DOHH2 (cell line): ENCODE results near the gene IL1RN.

ENCODE experiments used
- H3F3A ChIP-seq: fragments of 200-600 bp; sonication (generic), shearing (Covaris generic); 2 replicates; pipeline ENCODE4 v1.6.0; 2016; ENCODE audit warnings: antibody characterized with exemption, mild to moderate bottlenecking; ENCODE audit not compliant: control insufficient read depth, insufficient read depth
- H3K27ac ChIP-seq: fragments of 200-600 bp; sonication (generic); 2 replicates; pipeline ENCODE4 v1.5.1; 2014; ENCODE audit warnings: low read depth, mild to moderate bottlenecking, low read length, moderate library complexity
- H3K27me3 ChIP-seq: fragments of 200-600 bp; sonication (generic); 2 replicates; pipeline ENCODE4 v1.6.1; 2014; ENCODE audit warnings: mild to moderate bottlenecking, low read length, mixed read lengths; ENCODE audit not compliant: control insufficient read depth
- H3K36me3 ChIP-seq: fragments of 200-600 bp; sonication (generic); 2 replicates; pipeline ENCODE4 v1.6.1; 2014; ENCODE audit warnings: mild to moderate bottlenecking, low read length, moderate library complexity, mixed read lengths; ENCODE audit not compliant: control insufficient read depth
- H3K4me1 ChIP-seq: fragments of 200-600 bp; sonication (generic); 2 replicates; pipeline ENCODE4 v1.6.1; 2014; ENCODE audit warnings: mild to moderate bottlenecking, low read length, mixed read lengths; ENCODE audit not compliant: control insufficient read depth
- H3K4me2 ChIP-seq: fragments of 200-600 bp; sonication (generic); 2 replicates; pipeline ENCODE4 v1.6.0; 2014; ENCODE audit warnings: mild to moderate bottlenecking, low read length, moderate library complexity
- H3K4me3 ChIP-seq: fragments of 200-600 bp; sonication (generic); 2 replicates; pipeline ENCODE4 v1.5.1; 2014; ENCODE audit warnings: mild to moderate bottlenecking, low read length, mixed read lengths
- H3K79me2 ChIP-seq: fragments of 200-600 bp; sonication (generic); 2 replicates; pipeline ENCODE4 v1.6.1; 2014; ENCODE audit warnings: mild to moderate bottlenecking, low read length, mixed read lengths; ENCODE audit not compliant: control insufficient read depth
- H3K9me2 ChIP-seq: fragments of 200-600 bp; sonication (generic); replicated peaks from 2 replicates; pipeline ENCODE4 v1.6.1; 2014; ENCODE audit warnings: mild to moderate bottlenecking, low read length, mixed read lengths; ENCODE audit not compliant: control insufficient read depth
- H3K9me3 ChIP-seq: fragments of 200-600 bp; sonication (generic); 2 replicates; pipeline ENCODE4 v1.6.1; 2014; ENCODE audit warnings: antibody characterized with exemption, low read length, mixed read lengths; ENCODE audit not compliant: control insufficient read depth, insufficient read depth
- H4K20me1 ChIP-seq: fragments of 200-600 bp; sonication (generic); 2 replicates; pipeline ENCODE4 v1.6.0; 2014; ENCODE audit warnings: low read depth, mild to moderate bottlenecking, antibody characterized with exemption, low read length, moderate library complexity; ENCODE audit not compliant: control insufficient read depth, insufficient read depth
- EZH2phosphoT487 ChIP-seq: fragments of 200-600 bp; sonication (generic); IDR thresholded peaks from 2 replicates; pipeline ENCODE4 v1.6.1; 2017; ENCODE audit warnings: borderline replicate concordance, mild to moderate bottlenecking, antibody characterized with exemption, low read length, moderate library complexity, mixed read lengths
- TF ChIP-seq, protein P1 (sequence below): fragments of 200-600 bp; sonication (generic); IDR thresholded peaks from one replicate; pipeline ENCODE4 v1.5.1; 2014; ENCODE audit warnings: antibody characterized with exemption, mild to moderate bottlenecking, low read depth, low read length; ENCODE audit not compliant: poor library complexity, severe bottlenecking

IL1RN gene

GRCh38 chr2:113181258-113182051 lies 54.1 kb downstream of the IL1RN start:
- Histone ChIP-seq H3K4me2 (no peak overlapping the region), H3K9me3 (no peaks in the 10 kb centered on the region), H4K20me1 (peaks cover 32% of the 10 kb centered on the region), H3K36me3 (peaks cover 94% of the 10 kb centered on the region), H3K27me3 (no peaks in the 10 kb centered on the region), H3K79me2 (peaks cover 94% of the 10 kb centered on the region), H3F3A (no peaks in the 10 kb centered on the region), H3K4me1 (peaks cover 9% of the 10 kb centered on the region), H3K9me2 (no peaks in the 10 kb centered on the region), H3K27ac (no peak overlapping the region), H3K4me3 (no peak overlapping the region)
- TF ChIP-seq, protein P1, sequence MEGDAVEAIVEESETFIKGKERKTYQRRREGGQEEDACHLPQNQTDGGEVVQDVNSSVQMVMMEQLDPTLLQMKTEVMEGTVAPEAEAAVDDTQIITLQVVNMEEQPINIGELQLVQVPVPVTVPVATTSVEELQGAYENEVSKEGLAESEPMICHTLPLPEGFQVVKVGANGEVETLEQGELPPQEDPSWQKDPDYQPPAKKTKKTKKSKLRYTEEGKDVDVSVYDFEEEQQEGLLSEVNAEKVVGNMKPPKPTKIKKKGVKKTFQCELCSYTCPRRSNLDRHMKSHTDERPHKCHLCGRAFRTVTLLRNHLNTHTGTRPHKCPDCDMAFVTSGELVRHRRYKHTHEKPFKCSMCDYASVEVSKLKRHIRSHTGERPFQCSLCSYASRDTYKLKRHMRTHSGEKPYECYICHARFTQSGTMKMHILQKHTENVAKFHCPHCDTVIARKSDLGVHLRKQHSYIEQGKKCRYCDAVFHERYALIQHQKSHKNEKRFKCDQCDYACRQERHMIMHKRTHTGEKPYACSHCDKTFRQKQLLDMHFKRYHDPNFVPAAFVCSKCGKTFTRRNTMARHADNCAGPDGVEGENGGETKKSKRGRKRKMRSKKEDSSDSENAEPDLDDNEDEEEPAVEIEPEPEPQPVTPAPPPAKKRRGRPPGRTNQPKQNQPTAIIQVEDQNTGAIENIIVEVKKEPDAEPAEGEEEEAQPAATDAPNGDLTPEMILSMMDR = no peak
- no peak for TF ChIP-seq EZH2phosphoT487

DNA sequence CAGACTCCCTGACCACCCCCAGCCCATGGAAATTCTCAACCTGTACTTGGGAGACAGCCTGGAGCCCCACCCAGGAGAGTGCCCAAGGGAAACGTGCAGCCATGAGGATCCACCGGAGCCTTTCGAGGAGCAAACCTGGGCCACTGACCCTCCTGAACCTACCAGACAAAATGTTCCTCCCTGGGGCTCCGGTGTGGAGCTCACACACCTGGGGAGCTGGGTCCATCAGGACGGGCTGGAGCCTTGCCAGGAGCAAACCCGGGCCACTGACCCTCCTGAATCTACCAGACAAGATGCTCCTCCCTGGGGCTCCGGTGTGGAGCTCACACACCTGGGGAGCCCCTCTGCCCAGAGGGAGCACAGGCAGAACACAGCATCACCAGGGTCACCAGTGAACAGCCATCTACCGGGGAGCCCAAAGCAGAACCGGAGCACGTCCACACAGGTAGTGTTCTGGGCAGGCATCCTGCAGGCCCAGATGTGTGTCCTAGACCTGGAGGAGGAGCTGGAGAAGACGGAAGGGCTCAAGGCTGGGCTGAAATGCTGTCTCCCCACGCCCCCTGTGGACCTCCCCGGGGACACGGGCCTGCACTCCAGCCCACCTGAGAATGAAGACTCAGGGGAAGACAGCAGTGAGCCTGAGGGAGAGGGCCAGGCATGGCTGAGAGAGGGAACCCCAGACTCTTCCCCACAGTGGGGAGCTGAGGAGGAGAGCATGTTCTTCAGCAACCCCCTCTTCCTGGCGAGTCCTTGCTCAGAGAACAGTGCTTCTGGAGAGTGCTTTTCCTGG lies 55.3 kb downstream of the IL1RN start:
- Histone ChIP-seq H3K9me3 (no peaks in the 10 kb centered on the region), H3F3A (no peaks in the 10 kb centered on the region), H3K4me2 (no peak overlapping the region), H4K20me1 (peaks cover 20% of the 10 kb centered on the region), H3K4me3 (no peak overlapping the region), H3K79me2 (peaks cover 86% of the 10 kb centered on the region), H3K9me2 (no peaks in the 10 kb centered on the region), H3K27ac (no peak overlapping the region), H3K4me1 (0 out of 2 replicates have a peak, but pooled peaks cover 3% of the 10 kb centered on the region), H3K36me3 (peaks cover 93% of the 10 kb centered on the region), H3K27me3 (no peaks in the 10 kb centered on the region)
- TF ChIP-seq, protein P1 = no peak
- no peak for TF ChIP-seq EZH2phosphoT487

- Histone ChIP-seq H3K4me1 (0 out of 2 replicates have a peak, but pooled peaks cover 3% of the 10 kb centered on the region), H3K27me3 (no peaks in the 10 kb centered on the region), H3F3A (no peaks in the 10 kb centered on the region), H3K4me3 (no peak overlapping the region), H3K9me3 (no peaks in the 10 kb centered on the region), H3K9me2 (no peaks in the 10 kb centered on the region), H4K20me1 (peaks cover 17% of the 10 kb centered on the region), H3K79me2 (peaks cover 83% of the 10 kb centered on the region), H3K4me2 (no peak overlapping the region), H3K27ac (no peak overlapping the region), H3K36me3 (peaks cover 94% of the 10 kb centered on the region)
- TF ChIP-seq EZH2phosphoT487 = no peak
- TF ChIP-seq, protein P1 = no peak
Observed at GRCh38 chr2:113183264-113183663, 55.9 kb downstream of the IL1RN start.
